Loucy (cell line): ENCODE data around the gene ADAM23.
A peak's percentile ranks its signal among the peaks of the same experiment; 100 is the strongest.

Experiments used
- H2AFZ ChIP-seq: fragments of 200-600 bp; sonication (generic); 2 replicates; pipeline ENCODE4 v1.6.0; 2016; ENCODE audit warnings: antibody characterized with exemption, mild to moderate bottlenecking, low read length, moderate library complexity
- H3F3A ChIP-seq: fragments of 200-600 bp; 2 replicates; pipeline ENCODE4 v1.6.0; 2016; ENCODE audit warnings: antibody characterized with exemption, low read depth, mild to moderate bottlenecking
- H3K27me3 ChIP-seq: fragments of 200-600 bp; sonication (generic); 2 replicates; pipeline ENCODE4 v1.6.1; 2014; ENCODE audit warnings: low read length, mild to moderate bottlenecking; ENCODE audit not compliant: insufficient read depth, poor library complexity, severe bottlenecking
- H3K36me3 ChIP-seq: fragments of 200-600 bp; sonication (generic); 2 replicates; pipeline ENCODE4 v1.6.1; 2016; ENCODE audit warnings: low read length; ENCODE audit not compliant: insufficient read depth
- H3K4me1 ChIP-seq: fragments of 200-600 bp; sonication (generic); 2 replicates; pipeline ENCODE4 v1.5.1; 2014; ENCODE audit warnings: low read length, mild to moderate bottlenecking; ENCODE audit not compliant: insufficient read depth, poor library complexity, severe bottlenecking
- H3K4me2 ChIP-seq: fragments of 200-600 bp; sonication (generic); 2 replicates; pipeline ENCODE4 v1.6.0; 2014; ENCODE audit warnings: antibody characterized with exemption, low read length, low read depth, mild to moderate bottlenecking; ENCODE audit not compliant: poor library complexity, severe bottlenecking
- H3K4me3 ChIP-seq: fragments of 200-600 bp; sonication (generic); 2 replicates; pipeline ENCODE4 v1.5.1; 2014; ENCODE audit warnings: low read length, mild to moderate bottlenecking, mixed read lengths; ENCODE audit not compliant: poor library complexity, severe bottlenecking
- H3K79me2 ChIP-seq: fragments of 200-600 bp; sonication (generic); 2 replicates; pipeline ENCODE4 v1.6.1; 2014; ENCODE audit warnings: low read length; ENCODE audit not compliant: insufficient read depth
- H3K9ac ChIP-seq: fragments of 200-600 bp; sonication (generic); 2 replicates; pipeline ENCODE4 v1.6.0; 2014; ENCODE audit warnings: mild to moderate bottlenecking, low read depth, low read length, moderate library complexity; ENCODE audit not compliant: poor library complexity, severe bottlenecking
- H3K9me2 ChIP-seq: fragments of 200-600 bp; sonication (generic); replicated peaks from 2 replicates; pipeline ENCODE4 v1.6.1; 2016; ENCODE audit warnings: low read depth, low read length, mixed read lengths
- H3K9me3 ChIP-seq: fragments of 200-600 bp; sonication (generic); 2 replicates; pipeline ENCODE4 v1.6.1; 2014; ENCODE audit warnings: mild to moderate bottlenecking, antibody characterized with exemption, low read length, low read depth; ENCODE audit not compliant: insufficient read depth
- H4K20me1 ChIP-seq: fragments of 200-600 bp; sonication (generic); 2 replicates; pipeline ENCODE4 v1.6.0; 2014; ENCODE audit warnings: antibody characterized with exemption, low read length, mild to moderate bottlenecking; ENCODE audit not compliant: insufficient read depth, poor library complexity, severe bottlenecking
- CTCF ChIP-seq: fragments of 200-600 bp; sonication (generic); conservative IDR thresholded peaks from 2 replicates; pipeline ENCODE4 v1.5.1; 2014; ENCODE audit warnings: mild to moderate bottlenecking, antibody characterized with exemption, low read length
- EZH2phosphoT487 ChIP-seq: fragments of 200-600 bp; IDR thresholded peaks from 2 replicates; pipeline ENCODE4 v1.6.1; 2018; ENCODE audit warnings: antibody characterized with exemption, mild to moderate bottlenecking, moderate library complexity, borderline replicate concordance

The ADAM23 gene

GRCh38 chr2:206543073-206543472 is 99.7 kb downstream of the ADAM23 start:
- Histone ChIP-seq H3K4me1 (no peaks in the 10 kb centered on the region), H3K4me2 (no peak overlapping the region)

GRCh38 chr2:206548383-206548782 is 105.1 kb downstream of the ADAM23 start:
- Histone ChIP-seq H3K36me3 (no peaks in the 10 kb centered on the region), H3K4me1 (no peaks in the 10 kb centered on the region), H2AFZ (no peak overlapping the region), H3F3A (no peaks in the 10 kb centered on the region), H4K20me1 (no peaks in the 10 kb centered on the region), H3K79me2 (no peaks in the 10 kb centered on the region), H3K4me3 (no peak overlapping the region), H3K4me2 (no peak overlapping the region), H3K27me3 (no peaks in the 10 kb centered on the region), H3K9ac (no peak overlapping the region), H3K9me3 (no peaks in the 10 kb centered on the region), H3K9me2 (no peaks in the 10 kb centered on the region)
- no peak for TF ChIP-seq EZH2phosphoT487

More at GRCh38 chr2:206543073-206543472, 99.7 kb downstream of the ADAM23 start:
- no peak overlapping the region for H3K9ac ChIP-seq
- no peak overlapping the region for H3K4me3 ChIP-seq
- H3K27me3 ChIP-seq, result no peaks in the 10 kb centered on the region
- H3F3A ChIP-seq, result no peaks in the 10 kb centered on the region
- H2AFZ ChIP-seq, result no peak overlapping the region
- H3K9me3 ChIP-seq, result no peaks in the 10 kb centered on the region
- no peaks in the 10 kb centered on the region for H3K79me2 ChIP-seq
- no peaks in the 10 kb centered on the region for H3K36me3 ChIP-seq
- TF ChIP-seq EZH2phosphoT487 (no peak), CTCF (no peak)
- H4K20me1 ChIP-seq, result no peaks in the 10 kb centered on the region
- no peaks in the 10 kb centered on the region for H3K9me2 ChIP-seq

GRCh38 chr2:206555721-206556120 is 112.4 kb downstream of the ADAM23 start:
- no peaks in the 10 kb centered on the region for H3K4me1 ChIP-seq
- H2AFZ ChIP-seq, result no peak overlapping the region
- no peaks in the 10 kb centered on the region for H3K27me3 ChIP-seq
- H3K4me3 ChIP-seq, result no peak overlapping the region
- H3K4me2 ChIP-seq, result no peak overlapping the region
- no peaks in the 10 kb centered on the region for H3K79me2 ChIP-seq
- TF ChIP-seq CTCF (no peak), EZH2phosphoT487 (no peak)
- no peaks in the 10 kb centered on the region for H3K9me3 ChIP-seq
- H4K20me1 ChIP-seq, result no peaks in the 10 kb centered on the region
- no peaks in the 10 kb centered on the region for H3K36me3 ChIP-seq
- no peaks in the 10 kb centered on the region for H3F3A ChIP-seq
- no peak overlapping the region for H3K9ac ChIP-seq
- H3K9me2 ChIP-seq, result no peaks in the 10 kb centered on the region

GRCh38 chr2:206556357-206556949 is 113.1 kb downstream of the ADAM23 start:
- Histone ChIP-seq H2AFZ (no peak overlapping the region; the same call in 1 of the 2 replicates), H3K4me2 (no peak overlapping the region), H3F3A (no peaks in the 10 kb centered on the region), H3K9ac (no peak overlapping the region), H3K4me1 (no peaks in the 10 kb centered on the region), H3K79me2 (no peaks in the 10 kb centered on the region), H3K9me2 (no peaks in the 10 kb centered on the region), H3K4me3 (no peak overlapping the region), H3K27me3 (no peaks in the 10 kb centered on the region), H3K36me3 (no peaks in the 10 kb centered on the region), H3K9me3 (no peaks in the 10 kb centered on the region), H4K20me1 (no peaks in the 10 kb centered on the region)
- peak; percentile 71 for TF ChIP-seq CTCF
- no peak for TF ChIP-seq EZH2phosphoT487
